Measurements from ENCODE around the gene PCTP.

Gene PCTP

DNA sequence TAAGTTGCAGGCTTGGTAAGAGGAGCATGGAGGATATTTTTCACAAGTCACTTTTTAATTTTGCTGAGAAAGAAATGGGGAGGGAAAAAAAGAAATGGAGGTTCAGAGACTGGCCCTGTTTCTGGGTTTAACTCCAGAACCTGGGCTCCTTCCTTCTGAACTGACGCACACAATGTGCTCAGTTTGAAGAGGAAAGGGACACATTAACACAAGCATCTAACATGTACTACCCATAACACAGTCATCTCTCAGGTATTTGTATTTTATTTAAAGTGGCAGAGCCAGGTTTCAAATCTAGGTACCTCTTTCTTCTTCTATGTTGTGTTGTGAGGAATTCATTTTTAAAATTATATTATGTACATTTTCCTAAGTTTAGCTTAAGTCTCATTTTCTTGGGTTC, 22.9 kb upstream of the PCTP start:
- no peak for DNase-seq (ENCODE audit: low spot score)

DNA sequence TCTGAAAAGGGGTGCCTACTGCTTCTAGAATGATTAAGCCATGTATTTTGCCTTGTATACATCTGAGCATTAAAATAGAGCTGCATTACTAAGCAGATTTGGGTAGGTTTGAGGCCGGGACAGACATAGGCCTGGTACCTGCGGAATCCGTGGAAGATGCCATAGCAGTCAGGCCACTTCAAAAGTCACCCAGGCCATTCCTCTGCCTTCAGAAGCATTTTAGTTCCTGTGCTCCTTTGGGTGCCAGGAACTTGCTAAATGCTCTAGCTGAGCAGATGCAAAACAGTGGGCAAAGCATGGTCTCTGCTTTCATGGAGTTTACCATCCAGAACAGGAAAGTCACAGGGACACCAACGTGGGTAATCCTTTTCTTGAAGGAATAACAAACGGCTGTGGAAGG, 22.5 kb upstream of the PCTP start:
- no peak for DNase-seq (ENCODE audit: low spot score)

DNA sequence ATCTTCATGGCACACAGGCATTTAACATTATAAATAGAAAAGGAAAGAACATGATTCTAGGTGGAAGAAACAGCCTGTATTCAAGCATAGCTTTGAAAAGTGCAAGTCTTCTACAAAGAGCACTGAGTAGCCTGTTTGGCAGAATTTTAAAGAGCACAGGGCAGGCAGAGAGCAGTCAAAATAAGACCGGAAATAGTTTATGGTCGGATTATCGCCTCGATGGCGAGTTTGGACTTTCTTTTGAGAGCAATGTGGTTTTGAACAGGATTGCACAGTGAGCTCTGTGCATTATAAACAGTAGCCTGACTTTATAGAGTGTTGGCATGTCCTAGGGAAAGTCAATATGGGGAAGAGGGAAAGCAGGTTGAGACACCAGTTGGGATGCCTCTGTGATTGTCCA, 22.0 kb upstream of the PCTP start:
- DNase-seq (ENCODE audit: low spot score) = no peak

DNA sequence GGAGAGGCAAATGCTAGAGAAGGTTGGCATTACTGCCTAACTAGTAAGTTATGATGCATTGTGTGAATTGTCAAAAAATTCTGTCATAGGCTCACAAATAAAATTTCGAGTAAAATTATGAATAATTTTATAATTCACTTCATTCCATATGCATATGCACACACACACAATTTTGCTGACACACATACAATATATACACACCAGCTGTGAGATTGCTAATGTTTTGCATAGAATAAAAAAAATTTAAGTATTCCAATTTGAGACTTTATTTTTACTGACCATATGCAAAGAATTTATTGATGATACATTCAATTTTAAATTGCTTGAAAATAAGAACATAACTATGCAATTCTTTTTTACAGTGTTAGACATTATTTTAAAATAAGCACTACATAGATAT, 21.4 kb upstream of the PCTP start:
- no peak for DNase-seq (ENCODE audit: low spot score)

DNA sequence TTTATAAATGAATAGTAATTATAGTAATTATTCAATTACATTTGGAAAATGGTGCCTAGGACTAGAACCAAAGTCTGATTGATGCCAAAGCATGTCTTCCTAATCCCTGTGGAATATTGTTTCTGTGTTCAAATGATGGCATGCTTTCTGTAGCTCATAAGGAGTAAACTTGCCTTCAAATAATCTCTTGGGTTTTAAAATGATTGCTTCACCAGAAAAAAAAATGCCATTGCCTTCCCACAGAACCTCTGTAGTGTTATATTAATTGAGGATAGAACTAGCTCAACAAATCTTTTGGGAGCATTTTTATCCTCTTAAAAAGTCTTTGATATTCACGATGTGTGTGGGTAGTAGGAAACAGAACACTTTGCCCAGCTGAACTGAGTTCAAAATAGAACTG, 20.5 kb upstream of the PCTP start:
- DNase-seq (ENCODE audit: low spot score) = no peak

DNA sequence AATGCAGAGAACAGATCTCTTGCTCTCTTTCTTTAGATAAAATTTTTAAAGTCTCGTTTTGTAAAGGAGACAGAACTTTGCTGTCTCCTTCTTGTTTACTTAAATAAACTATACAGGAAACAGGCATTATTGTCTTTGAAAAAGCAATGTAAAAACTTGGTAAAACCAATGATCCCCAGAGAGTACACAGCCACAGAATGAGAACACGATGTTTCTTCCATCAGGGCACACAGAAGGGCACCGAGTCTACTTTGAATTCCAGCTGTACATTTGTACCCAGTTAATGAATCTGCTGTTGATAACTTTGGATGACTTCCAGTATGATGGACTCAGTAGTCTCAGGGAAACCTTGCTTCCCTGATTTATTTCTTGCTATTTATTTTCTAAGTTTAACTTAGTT, 20.0 kb upstream of the PCTP start:
- no peak for DNase-seq (ENCODE audit: low spot score)

DNA sequence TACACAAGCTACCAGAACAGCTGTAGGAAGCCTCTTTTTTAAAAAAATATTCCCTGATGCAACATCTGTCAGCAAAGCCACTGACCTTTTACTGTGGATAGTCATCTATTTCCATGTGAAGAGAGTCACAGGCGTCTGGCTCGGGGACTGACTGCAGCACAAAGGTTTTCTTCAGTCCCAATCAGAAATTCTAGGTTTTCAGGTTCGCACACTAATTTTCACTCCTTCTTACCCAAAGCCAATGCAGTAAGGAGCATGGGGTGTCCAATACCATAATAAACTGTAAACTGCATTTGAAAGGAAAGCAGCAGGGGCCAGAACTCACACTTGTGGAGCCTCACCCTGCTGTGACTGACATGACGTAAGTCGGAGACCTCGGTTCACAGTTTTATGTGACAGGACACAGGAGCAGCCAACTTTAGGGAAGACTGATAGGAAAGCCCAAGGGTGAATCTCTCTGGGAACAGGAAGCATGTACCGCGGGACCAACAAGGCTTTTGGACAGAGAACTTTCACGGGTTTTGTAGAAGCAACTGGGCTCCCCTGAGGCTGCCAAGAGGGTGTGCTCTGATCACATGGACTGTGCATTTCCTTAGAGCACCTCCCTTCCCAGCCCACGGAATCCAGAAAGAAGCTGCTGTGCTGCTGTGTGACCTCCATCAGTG, 19.1 kb upstream of the PCTP start:
- DNase-seq (ENCODE audit: low spot score) = no peak

DNA sequence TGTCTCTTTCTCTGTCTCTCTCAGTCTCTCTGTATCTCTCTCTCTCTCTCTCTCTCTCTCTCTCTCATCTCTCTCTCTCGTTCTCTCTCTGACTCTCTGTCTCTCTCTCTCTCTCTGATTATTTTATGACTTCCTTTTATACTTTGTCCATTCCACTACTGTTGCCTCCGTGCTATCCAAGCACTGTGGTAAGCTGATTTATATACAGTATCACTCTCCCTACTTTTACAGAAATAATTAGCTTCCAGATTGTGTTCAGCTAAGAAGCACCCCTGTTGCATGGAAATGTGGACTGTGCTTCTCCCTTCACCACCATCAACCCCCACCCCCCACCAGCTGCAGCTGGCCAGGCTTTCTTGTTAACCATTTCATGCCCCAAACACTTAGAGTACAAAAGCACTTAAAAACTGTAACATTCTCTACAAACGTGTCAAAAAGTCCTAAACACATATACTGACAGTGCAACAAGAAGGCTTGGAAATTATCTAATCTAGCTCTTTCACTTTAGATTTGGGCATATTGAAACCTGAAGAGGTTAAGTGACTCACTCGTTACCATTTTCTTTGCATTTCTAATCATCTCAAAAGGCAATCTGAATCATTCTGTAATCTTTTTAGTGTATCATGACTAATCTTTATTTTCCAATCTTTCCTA, 16.6 kb upstream of the PCTP start:
- no peak for DNase-seq (ENCODE audit: low spot score)

DNA sequence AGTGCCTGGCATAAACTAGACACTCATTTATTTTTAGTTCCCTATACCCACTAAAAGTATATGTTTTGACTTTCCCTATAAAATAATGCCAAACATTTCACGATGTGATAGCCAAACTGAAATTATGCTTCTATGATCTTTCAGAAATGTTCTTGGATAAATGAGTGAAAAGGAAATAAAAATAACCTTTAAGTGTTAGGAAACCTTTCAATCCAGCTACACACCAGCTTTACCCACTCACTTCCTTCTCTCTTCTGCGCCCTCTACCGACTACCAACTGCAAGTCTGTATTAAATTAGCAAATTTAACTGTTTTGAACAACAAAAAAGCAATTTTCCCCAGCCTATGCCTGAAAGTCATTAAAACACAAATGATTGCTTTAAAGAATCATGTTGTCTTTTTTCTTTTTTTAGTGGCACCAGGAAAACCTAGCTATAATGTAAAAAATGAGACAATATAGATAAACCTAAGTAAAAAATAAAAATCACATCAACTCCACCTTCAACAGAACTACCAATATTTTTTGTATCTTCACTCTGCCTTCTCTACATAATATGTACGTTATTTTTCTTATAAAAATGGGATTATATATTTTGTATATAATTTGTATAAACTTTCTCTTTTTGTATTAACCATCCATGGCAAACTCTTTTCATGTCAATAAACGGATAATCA, 15.0 kb upstream of the PCTP start:
- DNase-seq (ENCODE audit: low spot score) = peak; percentile 31

DNA sequence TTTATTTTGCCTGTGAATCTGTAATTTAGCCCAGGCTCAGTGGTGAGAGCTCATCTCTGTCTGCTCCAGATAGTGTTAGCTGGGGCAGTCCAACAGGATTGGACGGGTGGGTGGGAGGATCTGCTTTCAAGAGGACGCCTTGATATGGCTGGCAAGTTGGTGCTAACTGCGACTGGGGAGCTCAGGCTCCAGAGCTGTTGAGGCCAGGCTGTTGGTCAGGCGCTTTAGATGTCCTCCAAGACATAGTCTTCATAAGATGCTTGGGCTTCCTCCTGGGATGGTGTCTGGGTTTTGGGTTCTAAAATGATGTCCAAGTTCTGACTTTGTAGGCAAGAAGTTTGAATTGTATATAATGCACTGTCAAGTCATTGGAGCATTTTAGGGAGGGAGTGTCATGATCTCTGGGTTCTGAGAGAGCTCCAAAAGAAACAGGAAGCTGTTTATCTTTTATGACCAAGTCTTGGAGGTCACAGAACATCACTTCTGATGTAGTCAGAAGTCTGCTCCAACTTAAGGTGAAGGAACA, 12.8 kb upstream of the PCTP start:
- DNase-seq (ENCODE audit: low spot score) = no peak

DNA sequence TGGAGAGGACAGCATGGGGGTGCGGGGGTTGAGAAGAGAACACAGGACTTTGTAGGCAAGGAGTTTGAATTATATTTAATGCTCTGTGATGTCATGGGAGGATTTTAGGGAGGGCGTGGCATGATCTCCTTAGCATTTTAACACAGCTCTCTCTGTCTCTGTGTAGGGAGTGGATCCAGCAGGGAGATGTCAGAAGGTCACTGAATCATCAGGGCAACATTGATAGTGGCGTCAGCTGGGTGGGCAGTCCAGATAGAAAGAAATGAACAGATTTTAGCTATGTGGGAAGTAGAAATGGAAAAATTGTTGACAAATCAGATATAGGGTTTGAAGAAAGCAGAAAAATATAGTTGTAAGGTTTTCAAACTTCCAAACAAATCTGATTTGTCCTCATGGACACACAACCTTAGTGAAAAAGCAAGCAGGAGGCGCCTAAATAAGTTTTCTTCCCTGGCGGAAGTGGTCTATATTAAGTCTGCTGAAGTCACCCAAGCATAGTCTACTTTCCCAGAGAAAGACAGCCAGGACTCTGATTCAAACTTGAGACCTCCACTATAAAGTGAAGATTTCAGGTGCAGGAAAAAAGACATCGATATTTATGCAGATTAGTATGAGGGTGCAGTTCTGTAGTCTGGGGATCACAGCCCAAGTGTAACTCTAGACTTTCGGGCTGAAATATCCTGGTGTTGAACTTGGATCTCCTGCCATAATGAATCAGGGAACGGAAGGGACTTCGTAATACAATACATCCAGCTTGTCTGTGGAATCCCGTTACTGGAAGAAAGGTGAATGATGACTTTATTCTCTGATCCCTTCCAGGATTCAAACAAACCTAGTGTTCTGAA, 10.1 kb upstream of the PCTP start:
- DNase-seq (ENCODE audit: low spot score) = no peak

DNA sequence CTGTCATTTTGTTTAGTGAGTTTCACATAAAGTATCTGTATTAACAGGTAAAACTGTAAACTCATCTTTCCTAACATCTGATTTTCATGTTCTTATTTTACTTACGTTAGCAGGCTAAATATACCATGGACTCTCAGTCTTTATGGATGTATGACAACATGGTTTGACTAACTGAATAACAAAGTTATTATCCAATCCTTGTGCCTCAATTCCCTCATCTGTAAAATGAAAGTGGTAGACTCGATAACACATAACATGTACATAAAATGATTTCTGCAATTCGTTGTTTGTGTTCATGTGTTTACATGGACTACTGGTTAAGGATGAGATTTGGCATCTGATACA, 9.5 kb upstream of the PCTP start:
- no peak for DNase-seq (ENCODE audit: low spot score)

DNA sequence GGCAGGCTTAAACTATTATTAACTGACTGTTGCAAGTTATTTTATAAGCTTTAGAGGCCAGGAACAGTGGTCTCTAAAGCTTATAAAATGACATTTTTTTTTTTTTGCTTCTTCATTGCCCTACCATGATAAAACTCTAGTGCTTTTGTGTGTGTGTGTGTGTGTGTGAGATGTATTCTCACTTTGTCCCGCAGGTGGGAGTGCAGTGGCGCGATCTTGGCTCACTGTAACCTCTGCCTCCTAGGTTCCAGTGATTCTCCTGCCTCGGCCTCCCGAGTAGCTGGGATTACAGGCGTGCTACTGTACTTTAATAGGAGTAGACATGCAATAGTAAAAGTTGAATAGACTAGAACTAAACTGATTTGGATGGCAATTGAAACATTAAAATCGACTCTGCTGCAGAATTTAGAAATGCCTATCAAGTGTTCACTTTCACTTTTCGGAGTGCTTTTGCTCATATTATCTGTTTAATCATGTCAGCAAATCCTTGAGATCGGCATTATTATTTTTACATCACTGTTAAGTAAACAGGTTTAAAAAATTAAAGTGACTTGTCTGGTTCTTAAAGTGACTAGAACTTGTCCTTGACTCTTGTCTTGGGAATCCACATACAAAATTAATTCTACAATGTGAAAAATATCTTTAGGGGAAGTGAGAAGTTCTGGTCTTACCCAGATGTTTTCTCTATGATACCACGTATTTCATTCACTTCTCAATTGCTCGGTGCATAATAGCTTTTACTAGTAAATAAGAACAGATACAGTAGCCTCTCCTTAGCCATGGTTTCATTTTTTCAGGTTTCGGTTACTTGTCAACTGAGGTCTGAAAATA, 8.4 kb upstream of the PCTP start:
- DNase-seq (ENCODE audit: low spot score) = no peak

DNA sequence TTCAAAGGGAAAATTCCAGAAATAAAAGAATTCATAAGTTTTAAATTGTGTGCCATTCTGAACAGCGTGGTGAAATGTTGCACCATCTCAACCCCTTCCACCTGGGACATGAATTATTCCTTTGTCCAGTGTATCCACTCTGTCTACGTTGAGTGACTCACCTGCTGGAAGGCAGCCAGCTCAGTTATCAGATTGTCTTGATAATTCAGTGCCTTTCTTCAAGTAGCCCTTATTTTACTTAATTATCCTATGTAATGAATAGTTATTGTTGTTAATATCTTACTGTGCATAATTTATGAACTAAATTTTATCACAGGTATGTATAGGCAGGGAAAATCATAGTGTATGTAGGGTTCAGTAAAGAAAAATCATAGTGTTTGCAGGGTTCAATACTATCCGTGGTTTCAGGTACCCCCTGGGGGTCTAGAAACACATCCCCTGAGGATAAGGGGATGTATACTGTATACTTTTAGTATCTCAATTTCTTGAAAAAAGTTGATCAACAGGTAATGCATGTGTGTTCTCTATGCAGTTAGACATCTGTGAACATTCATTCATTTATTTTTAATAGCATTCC, 7.7 kb upstream of the PCTP start:
- DNase-seq (ENCODE audit: low spot score) = no peak

DNA sequence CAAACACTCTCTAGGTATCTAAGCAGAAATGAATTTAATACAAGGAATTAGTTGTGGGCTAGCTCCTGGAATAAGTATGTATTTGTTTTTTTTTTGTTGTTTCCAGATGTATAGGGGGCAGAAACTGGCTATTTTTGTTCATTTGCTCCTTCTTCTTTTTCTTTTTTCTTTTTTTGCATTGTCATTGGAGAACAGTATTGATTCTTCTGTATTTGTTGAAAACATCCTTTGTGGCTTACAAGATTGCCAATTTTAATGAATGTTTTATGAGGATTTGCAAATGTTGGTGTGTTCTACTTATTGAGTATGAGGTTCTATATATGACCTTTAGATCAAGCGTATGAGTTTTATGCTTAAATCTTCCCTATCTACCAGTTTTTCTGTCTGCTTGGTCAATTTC, 5.6 kb upstream of the PCTP start:
- no peak for DNase-seq (ENCODE audit: low spot score)

DNA sequence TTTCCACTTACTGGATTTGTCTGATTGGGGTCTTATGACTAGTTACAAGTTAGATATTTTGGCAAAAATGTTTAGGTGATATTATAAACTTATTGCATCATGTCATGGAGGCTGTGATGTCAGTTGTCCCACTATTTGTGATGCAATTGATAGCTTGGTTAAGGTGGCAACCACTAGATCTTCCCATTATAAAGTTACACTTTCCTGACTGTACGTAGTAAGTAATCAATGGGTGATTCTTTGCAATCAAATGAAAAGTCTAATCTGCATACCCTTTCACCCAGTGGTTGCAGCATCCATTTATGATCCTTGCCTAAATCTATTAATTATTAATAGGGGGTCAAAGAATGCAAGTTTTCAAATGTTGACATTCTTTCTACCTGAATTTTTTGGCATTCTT, 4.4 kb upstream of the PCTP start:
- no peak for DNase-seq (ENCODE audit: low spot score)

DNA sequence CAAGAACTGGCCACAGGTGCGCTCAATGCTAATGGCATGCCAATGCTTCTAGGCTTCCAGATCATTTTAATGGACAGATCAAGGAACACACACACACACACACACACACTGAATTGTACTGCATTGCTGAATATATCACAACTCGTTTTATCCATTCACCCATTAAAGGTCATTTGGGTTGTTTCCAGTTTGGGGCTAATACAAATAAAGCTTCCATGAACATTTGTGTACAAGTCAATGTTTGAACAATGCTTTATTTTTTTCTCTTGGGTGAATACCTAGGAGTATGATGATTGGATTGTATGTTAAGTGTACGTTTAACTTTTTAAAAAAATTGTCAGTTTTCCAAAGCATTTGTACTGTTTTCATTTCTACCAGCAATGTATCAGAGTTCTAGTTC, 3.6 kb upstream of the PCTP start:
- no peak for DNase-seq (ENCODE audit: low spot score)

DNA sequence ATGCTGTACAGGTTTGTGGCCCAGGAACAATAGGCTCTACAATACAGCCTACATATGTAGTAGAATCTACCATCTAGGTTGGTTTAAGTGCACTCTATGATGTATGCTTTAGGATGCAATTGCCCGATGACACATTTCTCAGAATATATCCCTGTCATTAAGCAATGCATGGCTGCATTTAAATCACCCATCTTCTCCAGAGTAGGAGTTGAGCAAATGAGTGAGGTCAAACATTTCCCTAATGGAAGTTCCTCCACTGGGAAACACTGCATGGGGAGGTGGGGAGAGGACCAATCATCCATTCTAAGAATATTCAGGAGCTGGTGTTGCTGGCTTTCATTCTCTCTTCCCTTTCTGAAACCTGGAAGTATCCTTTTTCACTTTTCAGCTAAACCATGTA, 2.0 kb upstream of the PCTP start:
- no peak for DNase-seq (ENCODE audit: low spot score)

DNA sequence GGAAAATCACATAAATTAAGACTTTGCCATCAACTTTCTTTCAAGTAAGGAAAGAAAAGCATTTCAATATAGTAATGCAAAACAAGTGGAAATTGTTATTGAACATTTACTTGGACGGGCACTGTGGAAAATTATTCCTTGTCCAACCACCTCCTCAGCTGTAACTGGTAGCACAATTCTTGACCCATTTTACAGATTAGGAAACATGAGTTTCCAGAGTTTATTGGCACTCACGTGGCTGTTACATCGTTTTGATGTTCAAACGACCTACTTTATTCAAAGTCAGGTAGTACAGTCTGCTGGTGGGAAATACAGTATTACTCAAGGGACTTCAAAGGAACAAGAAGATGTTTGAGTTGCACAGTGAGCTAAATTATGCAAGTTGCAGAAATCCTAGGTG, 866 bp upstream of the PCTP start:
- no peak for DNase-seq (ENCODE audit: low spot score)

DNA sequence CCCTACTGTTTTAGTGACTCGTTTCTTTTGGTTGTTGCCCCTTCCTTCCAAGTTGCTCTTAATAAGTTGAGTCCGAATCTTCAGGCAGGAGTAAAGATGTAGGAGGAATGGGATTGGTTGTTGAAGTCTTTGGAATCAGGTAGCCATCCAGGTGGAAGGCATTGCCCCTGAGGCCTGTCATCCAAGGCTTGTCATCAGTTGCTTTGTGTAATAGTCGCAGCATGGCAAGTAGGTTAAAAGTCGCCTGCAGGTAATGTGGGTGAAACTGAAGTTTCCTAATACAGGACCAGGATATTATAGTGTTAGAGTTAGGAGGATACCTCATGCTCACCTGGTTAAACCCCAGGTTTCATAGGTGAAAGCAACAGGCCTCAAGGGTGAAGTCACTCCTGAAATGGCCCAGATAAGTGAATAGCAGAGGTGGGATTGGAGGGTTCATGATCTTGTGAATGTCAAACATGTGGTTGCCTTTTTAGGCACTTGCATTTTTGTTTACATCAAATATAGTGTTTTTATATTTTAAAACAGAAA, 934 bp downstream of the PCTP start:
- no peak for DNase-seq (ENCODE audit: low spot score)

DNA sequence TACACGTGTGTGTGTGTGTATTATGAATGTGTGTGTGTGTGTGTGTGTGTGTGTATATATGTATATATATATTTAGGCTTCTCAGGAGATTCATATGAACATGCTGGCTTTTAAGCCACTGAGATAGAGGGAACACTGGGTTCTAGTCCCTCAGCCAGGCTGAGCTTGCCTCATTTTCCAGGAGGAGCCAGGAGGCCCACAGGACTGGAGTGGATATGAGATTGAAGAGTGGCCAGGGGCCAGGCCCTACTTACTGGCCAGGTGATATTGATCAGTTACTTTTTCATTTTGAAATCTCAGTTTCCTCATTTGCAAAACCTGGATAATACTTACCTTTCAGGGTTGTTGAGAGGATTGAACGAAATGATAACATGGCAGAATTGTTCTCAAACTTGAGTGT, 5.8 kb downstream of the PCTP start:
- DNase-seq (ENCODE audit: low spot score) = no peak

All from kidney capillary endothelial cell (primary cell).